Measurements from ENCODE around the gene ETFBKMT. TPM values are rescaled to one million over a fixed set of nuclear protein-coding genes. Genes with fewer than 3 reads are reported as not detected.
"Not testable (repeated sequence)": the region's sequence is repeated elsewhere in the genome, so short reads cannot be mapped to it uniquely, and the experiment has no call there.

The ETFBKMT gene
- total RNA-seq, 2 donors from 2014 or later = 1.4 to 2.5 TPM

DNA sequence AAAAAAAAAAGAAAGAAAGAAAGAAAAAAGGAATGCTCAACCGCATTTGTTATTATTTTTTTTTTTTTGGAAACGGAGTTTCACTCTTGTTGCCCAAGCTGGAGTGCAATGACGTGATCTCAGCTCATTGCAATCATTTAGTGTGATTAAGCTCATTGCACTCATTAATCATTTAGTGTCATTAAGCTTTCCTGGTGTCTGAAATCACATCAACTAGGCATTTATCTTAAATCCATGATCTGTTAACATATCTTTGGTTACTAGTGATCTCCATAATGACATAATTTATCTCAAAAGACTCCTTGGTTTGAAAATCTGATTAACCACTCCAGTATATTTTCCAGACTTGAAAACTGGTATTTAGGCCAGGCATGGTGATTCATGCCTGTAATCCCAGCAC is 26.3 kb downstream of the ETFBKMT start:
- Histone ChIP-seq H3K36me3 (peaks cover 20% of the 10 kb centered on the region), H3K27ac (no peak overlapping the region), H3K27me3 (replicated peaks; ENCODE audit: insufficient read depth) (no peaks in the 10 kb centered on the region), H3K4me3 (no peak overlapping the region), H3K9me3 (peaks cover 14% of the 10 kb centered on the region), H3K4me1 (ENCODE audit: control insufficient read depth in 1 of 2, low read depth in 2 of 2) (no peaks in the 10 kb centered on the region)
- TF ChIP-seq, protein P1, sequence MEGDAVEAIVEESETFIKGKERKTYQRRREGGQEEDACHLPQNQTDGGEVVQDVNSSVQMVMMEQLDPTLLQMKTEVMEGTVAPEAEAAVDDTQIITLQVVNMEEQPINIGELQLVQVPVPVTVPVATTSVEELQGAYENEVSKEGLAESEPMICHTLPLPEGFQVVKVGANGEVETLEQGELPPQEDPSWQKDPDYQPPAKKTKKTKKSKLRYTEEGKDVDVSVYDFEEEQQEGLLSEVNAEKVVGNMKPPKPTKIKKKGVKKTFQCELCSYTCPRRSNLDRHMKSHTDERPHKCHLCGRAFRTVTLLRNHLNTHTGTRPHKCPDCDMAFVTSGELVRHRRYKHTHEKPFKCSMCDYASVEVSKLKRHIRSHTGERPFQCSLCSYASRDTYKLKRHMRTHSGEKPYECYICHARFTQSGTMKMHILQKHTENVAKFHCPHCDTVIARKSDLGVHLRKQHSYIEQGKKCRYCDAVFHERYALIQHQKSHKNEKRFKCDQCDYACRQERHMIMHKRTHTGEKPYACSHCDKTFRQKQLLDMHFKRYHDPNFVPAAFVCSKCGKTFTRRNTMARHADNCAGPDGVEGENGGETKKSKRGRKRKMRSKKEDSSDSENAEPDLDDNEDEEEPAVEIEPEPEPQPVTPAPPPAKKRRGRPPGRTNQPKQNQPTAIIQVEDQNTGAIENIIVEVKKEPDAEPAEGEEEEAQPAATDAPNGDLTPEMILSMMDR (IDR thresholded peaks at IDR 0.05) = no peak
- no peak for DNase-seq (ENCODE audit: low spot score)
- no peak for ATAC-seq (ENCODE audit: insufficient number of reproducible peaks, low FRiP score, low read depth)

DNA sequence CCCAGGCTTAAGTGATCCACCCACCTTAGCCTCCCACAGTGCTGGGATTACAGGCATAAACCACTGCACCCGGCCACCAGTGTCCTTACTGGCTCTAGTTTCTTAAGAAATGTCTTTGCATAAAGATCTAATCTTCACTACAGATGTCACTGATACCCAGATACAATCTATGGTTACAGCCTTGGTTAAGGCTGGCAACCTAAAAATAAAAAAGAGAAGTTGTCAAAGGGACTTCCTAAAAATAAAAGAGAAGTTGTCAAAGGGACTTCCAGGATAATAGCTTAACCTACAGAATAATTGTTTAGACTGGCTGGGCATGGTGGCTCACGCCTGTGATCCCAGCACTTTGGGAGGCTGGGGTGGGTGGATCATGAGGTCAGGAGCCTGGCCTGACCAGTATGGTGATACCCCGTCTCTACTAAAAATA is 27.6 kb downstream of the ETFBKMT start:
- H3K27ac ChIP-seq = no peak overlapping the region
- H3K4me3 ChIP-seq = no peak overlapping the region
- peaks cover 20% of the 10 kb centered on the region for H3K36me3 ChIP-seq
- no peaks in the 10 kb centered on the region for H3K4me1 ChIP-seq (ENCODE audit: control insufficient read depth in 1 of 2, low read depth in 2 of 2)
- H3K27me3 ChIP-seq (replicated peaks; ENCODE audit: insufficient read depth) = no peaks in the 10 kb centered on the region
- peaks cover 14% of the 10 kb centered on the region for H3K9me3 ChIP-seq
- no peak for ATAC-seq (ENCODE audit: insufficient number of reproducible peaks, low FRiP score, low read depth)
- DNase-seq (ENCODE audit: low spot score) = no peak
- TF ChIP-seq, protein P1 (IDR thresholded peaks at IDR 0.05) = no peak

DNA sequence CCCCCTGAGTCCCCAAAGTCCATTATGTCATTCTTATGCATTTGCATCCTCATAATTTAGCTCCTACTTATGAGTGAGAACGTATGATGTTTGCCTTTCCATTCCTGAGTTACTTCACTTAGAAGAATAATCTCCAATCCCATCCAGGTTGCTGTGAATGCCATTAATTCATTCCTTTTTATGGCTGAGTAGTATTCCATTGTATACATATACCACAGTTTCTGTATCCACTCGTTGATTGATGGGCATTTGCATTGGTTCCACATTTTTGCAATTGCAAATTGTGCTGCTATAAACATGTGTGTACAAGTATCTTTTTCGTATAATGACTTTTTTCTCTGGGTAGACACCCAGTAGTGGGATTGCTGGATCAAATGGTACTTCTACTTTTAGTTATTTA is 30.4 kb downstream of the ETFBKMT start:
- H3K36me3 ChIP-seq = peaks cover 21% of the 10 kb centered on the region
- not testable (repeated sequence) for ATAC-seq (ENCODE audit: insufficient number of reproducible peaks, low FRiP score, low read depth); H3K4me3 ChIP-seq; H3K27ac ChIP-seq; H3K27me3 ChIP-seq (replicated peaks; ENCODE audit: insufficient read depth); H3K4me1 ChIP-seq (ENCODE audit: control insufficient read depth in 1 of 2, low read depth in 2 of 2); H3K9me3 ChIP-seq; DNase-seq (ENCODE audit: low spot score)

DNA sequence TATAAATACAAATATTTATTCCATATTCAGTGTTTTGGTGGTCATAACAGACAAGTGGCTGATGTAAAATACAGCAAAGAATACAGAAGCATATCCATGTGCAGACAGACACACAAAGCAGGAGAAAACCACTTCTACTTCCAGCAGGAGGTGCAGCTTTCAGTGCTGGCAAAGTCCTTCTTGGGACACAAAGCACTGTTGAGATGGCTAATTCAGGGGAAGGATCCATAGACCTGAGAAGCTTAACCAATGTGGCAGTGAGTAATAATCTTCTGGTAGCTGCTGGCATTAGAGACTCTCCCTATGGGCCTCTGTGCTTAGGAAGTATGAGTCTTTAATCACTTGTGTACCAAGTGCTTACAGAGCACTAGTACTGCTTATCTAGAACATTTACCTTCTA is 42.6 kb downstream of the ETFBKMT start:
- Histone ChIP-seq H3K36me3 (peaks cover 17% of the 10 kb centered on the region), H3K4me1 (ENCODE audit: control insufficient read depth in 1 of 2, low read depth in 2 of 2) (peaks cover 0 to 5% of the 10 kb centered on the region in 2 donors), H3K9me3 (no peaks in the 10 kb centered on the region), H3K27me3 (replicated peaks; ENCODE audit: insufficient read depth) (no peaks in the 10 kb centered on the region), H3K4me3 (no peak overlapping the region), H3K27ac (no peak overlapping the region)
- no peak for DNase-seq (ENCODE audit: low spot score)
- ATAC-seq (ENCODE audit: insufficient number of reproducible peaks, low FRiP score, low read depth) = no peak
- TF ChIP-seq, protein P1 (IDR thresholded peaks at IDR 0.05) = no peak

DNA sequence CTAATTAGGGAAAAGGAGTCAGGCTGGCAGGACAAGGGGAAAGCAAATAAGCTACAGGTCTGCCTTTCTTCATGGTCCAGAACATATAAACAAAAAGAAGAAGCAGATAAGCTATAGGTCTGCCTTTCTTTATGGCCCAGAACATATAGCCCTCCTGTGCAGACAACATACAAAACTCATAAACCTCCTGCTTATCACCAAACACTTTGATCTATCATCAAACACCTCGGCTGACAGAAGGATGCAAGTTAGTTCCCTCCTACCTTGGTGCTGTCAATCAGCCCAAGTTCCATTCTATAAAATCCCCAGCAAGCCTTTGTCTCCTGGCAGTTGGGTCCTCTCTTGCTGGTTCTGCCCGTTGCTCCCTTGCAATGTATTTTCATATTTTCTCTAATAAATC is 46.1 kb downstream of the ETFBKMT start:
- Histone ChIP-seq H3K27me3 (replicated peaks; ENCODE audit: insufficient read depth) (no peaks in the 10 kb centered on the region), H3K4me3 (no peak overlapping the region), H3K4me1 (ENCODE audit: control insufficient read depth in 1 of 2, low read depth in 2 of 2) (peaks cover 0 to 5% of the 10 kb centered on the region in 2 donors), H3K27ac (no peak overlapping the region), H3K9me3 (peaks cover 15% of the 10 kb centered on the region), H3K36me3 (peaks cover 11% of the 10 kb centered on the region)
- no peak for DNase-seq (ENCODE audit: low spot score)
- ATAC-seq (ENCODE audit: insufficient number of reproducible peaks, low FRiP score, low read depth) = no peak
- TF ChIP-seq, protein P1 (IDR thresholded peaks at IDR 0.05) = no peak

DNA sequence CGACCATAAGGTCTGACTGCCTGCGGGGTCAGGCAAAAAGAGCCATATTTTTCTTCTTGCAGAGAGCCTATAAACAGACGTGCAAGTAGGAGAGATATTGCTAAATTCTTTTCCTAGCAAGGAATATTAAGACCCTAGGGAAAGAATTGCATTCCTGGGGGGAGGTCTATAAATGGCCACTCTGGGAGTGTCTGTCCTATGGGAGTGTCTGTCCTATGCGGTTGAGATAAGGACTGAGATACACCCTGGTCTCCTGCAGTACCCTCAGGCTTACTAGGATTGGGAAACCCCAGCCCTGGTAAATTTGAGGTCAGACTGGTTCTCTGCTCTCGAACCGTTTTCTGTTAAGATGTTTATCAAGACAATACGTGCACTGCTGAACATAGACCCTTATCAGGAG is 48.6 kb downstream of the ETFBKMT start:
- peaks cover 15% of the 10 kb centered on the region for H3K9me3 ChIP-seq
- H3K4me3 ChIP-seq; DNase-seq (ENCODE audit: low spot score); H3K27me3 ChIP-seq (replicated peaks; ENCODE audit: insufficient read depth); H3K4me1 ChIP-seq (ENCODE audit: control insufficient read depth in 1 of 2, low read depth in 2 of 2); ATAC-seq (ENCODE audit: insufficient number of reproducible peaks, low FRiP score, low read depth); H3K27ac ChIP-seq: not testable (repeated sequence)
- H3K36me3 ChIP-seq = peaks cover 11% of the 10 kb centered on the region

Data from thoracic aorta (tissue), 2 donors.